Heart left ventricle (tissue), 16 donors: ENCODE data around the gene AFF3. TPM values are rescaled to one million over a fixed set of nuclear protein-coding genes. Genes with fewer than 3 reads are reported as not detected.
A peak's percentile ranks its signal among the peaks of the same experiment; 100 is the strongest.

Experiments
- ATAC-seq, 4 donors: fragments of 200-7000 bp; cut with Tn5 transposase; one replicate each; pipeline ENCODE4 v1.9.1; 2020 to 2022; ENCODE audit warnings: moderate library complexity in 4 of 4, mild to moderate bottlenecking in 3 of 4, moderate number of reproducible peaks in 1 of 4
- DNase-seq, 5 donors: peaks; one replicate each; pipeline ENCODE4 v3.0.0-alpha.2; 2020
- H3K27ac ChIP-seq, 12 donors: fragments of 200-600 bp; sonication (generic) in 4 of 12; one replicate each; pipeline versions ENCODE4 v1.5.0 to v1.8.0; 2016 to 2022; ENCODE audit warnings: mild to moderate bottlenecking in 2 of 12
- H3K27me3 ChIP-seq, 9 donors: fragments of 200-600 bp; sonication (generic) in 2 of 9; one replicate each; pipeline versions ENCODE4 v1.5.1 to v1.8.0; 2016 to 2022; ENCODE audit warnings: mild to moderate bottlenecking in 3 of 9
- H3K36me3 ChIP-seq, 9 donors: fragments of 200-600 bp; sonication (generic) in 2 of 9; one replicate each; pipeline versions ENCODE4 v1.5.0 to v1.8.0; 2018 to 2022; ENCODE audit warnings: mild to moderate bottlenecking in 2 of 9
- H3K4me1 ChIP-seq, 12 donors: fragments of 200-600 bp; sonication (generic) in 4 of 12; one replicate each; pipeline versions ENCODE4 v1.5.0 to v1.8.0; 2016 to 2022; ENCODE audit warnings: mild to moderate bottlenecking in 3 of 12
- H3K4me3 ChIP-seq, 12 donors: fragments of 200-600 bp; sonication (generic) in 4 of 12; one replicate each; pipeline versions ENCODE4 v1.5.0 to v1.8.0; 2017 to 2022; ENCODE audit warnings: mild to moderate bottlenecking in 9 of 12, moderate library complexity in 4 of 12
- H3K9me3 ChIP-seq, 12 donors: fragments of 200-600 bp; sonication (generic) in 4 of 12; one replicate each; pipeline versions ENCODE4 v1.5.0 to v1.8.0; 2016 to 2022; ENCODE audit warnings: mild to moderate bottlenecking in 1 of 12
- POLR2A ChIP-seq, 2 donors: fragments of 450-650 bp; IDR thresholded peaks; one replicate each; pipeline ENCODE4 v1.6.1; 2017; ENCODE audit warnings: antibody characterized with exemption in 2 of 2, mild to moderate bottlenecking in 2 of 2, moderate library complexity in 2 of 2
- WGBS, 4 donors: extraction: QIAGEN DNeasy Blood & Tissue Kit in 2 of 4; methylation state at CpG; one replicate each; pipeline versions ENCODE4 v1.1.5 to v1.1.7; 2013 to 2018; 5-methylcytosine and 5-hydroxymethylcytosine counted together
- intact Hi-C, 10 donors: fragments of 100-400 bp; cut with DNase I; formaldehyde crosslinking; loops; one replicate each; pipeline versions ENCODE4 v1.11.1 to v1.14.2; 2022
- polyA plus RNA-seq, 2 donors: library from polyadenylated mRNA; stranded (reverse); fragments of 200-250 nt; gene quantifications; one replicate each; pipeline ENCODE4 v1.2.3, GENCODE V29; 2013
- total RNA-seq, 9 donors: library from RNA; depleted of rRNA in 2 of 9; stranded (reverse); fragments of >200 nt in 2 of 9; fragmentation: NEBNext Ultra II Directional in 3 of 9; extraction: Animal tissue kit (Norgen Biotek cat#: 25700) in 3 of 9; gene quantifications; one replicate each; pipeline versions ENCODE4 v1.1.0 to v1.2.4, GENCODE V29; 2016 to 2023
- TF ChIP-seq, protein P1 (sequence below), 12 donors: fragments of 200-600 bp; sonication (generic) in 4 of 12; IDR thresholded peaks; one replicate each; pipeline versions ENCODE4 v1.5.0 to v1.8.0; 2018 to 2022; ENCODE audit warnings: antibody characterized with exemption in 12 of 12, mild to moderate bottlenecking in 5 of 12
- donor health status: ischemic (EF 13 %, LVEDD 7.1; RV severe dilation, severe dysfunction).
- donor health status: healthy with polysubstance abuse.
- donor health status: DM: no; HTN: yes; CAD: no.
- donor health status: DM: no; HTN: no; CAD: no.
- donor health status: ischemic (EF 25% LVEDD 6.9; RV normal size, moderate dysfunction).
- donor health status: ischemic (EF 25% LVEDD 5.7; RV mildly dilated, moderate dysfunction).
- donor health status: healthy.
- donor health status: DM: yes; HTN: yes; CAD: no.
- donor health status: ischemic (EF 35%, LVEDD 5.7; RV mildly dilated, moderate dysfunction).
- donor health status: nonischemic (EF 11% LVEDD 7.7; RV severe dilation, severe dysfunction).
- donor health status: DM: yes; HTN: yes; CAD: no.
- donor health status: PGD.
- donor health status: ischemic (EF 29% LVEDD 5.4; RV normal size, mild dysfunction).
- donor health status: nonischemic (EF 23%, LVEDD 6.1; RV moderate dilation, normal function).

Gene AFF3
- total and polyA plus RNA-seq, 11 donors, result 1.3 to 15.5 (median 4.7) TPM

DNA sequence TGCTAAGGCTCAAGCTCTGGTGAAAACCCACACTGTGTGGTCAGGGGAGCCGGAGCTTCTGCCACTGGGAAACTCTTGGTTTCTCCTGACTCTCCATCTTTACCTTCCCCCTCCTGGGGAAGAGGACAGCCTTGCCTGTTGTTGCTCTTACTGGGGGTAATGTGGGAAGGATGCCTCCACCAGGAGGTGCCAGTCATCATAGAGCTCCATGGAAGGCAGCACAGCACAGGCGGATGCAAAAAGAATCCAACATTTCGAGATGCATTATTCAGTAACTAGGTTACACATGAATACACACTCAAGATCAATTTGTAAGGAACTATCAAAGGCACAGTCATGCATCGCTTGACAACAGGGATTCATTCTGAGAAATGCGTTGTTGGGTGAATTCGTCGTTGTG, 322.6 kb downstream of the AFF3 start:
- ATAC-seq, result no peak
- intact Hi-C loops, result loop anchor here (2.0 to 10.0 kb wide), 7 partner anchors 257 to 558 kb away; no protein-coding TSS in a partner anchor
- Histone ChIP-seq H3K27ac (no peak overlapping the region), H3K36me3 (no peaks in the 10 kb centered on the region), H3K4me1 (no peaks in the 10 kb centered on the region), H3K4me3 (no peak overlapping the region), H3K27me3 (no peaks in the 10 kb centered on the region), H3K9me3 (peaks cover 0 to 9% (median 0%) of the 10 kb centered on the region in 12 donors)
- no peak for DNase-seq
- TF ChIP-seq, protein P1, sequence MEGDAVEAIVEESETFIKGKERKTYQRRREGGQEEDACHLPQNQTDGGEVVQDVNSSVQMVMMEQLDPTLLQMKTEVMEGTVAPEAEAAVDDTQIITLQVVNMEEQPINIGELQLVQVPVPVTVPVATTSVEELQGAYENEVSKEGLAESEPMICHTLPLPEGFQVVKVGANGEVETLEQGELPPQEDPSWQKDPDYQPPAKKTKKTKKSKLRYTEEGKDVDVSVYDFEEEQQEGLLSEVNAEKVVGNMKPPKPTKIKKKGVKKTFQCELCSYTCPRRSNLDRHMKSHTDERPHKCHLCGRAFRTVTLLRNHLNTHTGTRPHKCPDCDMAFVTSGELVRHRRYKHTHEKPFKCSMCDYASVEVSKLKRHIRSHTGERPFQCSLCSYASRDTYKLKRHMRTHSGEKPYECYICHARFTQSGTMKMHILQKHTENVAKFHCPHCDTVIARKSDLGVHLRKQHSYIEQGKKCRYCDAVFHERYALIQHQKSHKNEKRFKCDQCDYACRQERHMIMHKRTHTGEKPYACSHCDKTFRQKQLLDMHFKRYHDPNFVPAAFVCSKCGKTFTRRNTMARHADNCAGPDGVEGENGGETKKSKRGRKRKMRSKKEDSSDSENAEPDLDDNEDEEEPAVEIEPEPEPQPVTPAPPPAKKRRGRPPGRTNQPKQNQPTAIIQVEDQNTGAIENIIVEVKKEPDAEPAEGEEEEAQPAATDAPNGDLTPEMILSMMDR (IDR thresholded peaks at IDR 0.05), result peak in 3 of 12 donors; percentile 5
- TF ChIP-seq POLR2A (IDR thresholded peaks at IDR 0.05), result no peak
- WGBS, 4 donors, result 90 to 99% (median 97%) methylated on average over 7 of the region's 7 CpGs

DNA sequence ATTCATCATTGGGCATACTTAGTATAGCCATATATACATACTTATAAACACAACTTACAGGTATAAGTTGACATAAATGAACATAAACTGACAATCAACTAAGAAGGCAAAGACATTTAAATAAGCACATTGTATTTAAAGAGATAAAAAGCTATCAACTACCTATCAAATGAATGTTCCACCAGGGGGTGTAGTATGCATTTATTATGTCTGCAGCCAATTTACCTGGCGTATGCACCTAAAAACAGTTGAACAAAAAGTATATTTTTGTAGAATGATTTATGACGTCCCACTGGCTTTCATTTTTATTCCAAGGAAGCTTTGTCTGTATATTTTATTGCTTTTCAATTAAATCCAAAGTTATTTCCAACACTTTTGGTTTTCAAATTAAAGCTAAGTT, 323.5 kb downstream of the AFF3 start:
- 64 to 80% (median 68%) methylated on average over 2 of the region's 2 CpGs for WGBS, 4 donors
- intact Hi-C loops, result loop anchor here in 7 of 10 donors (2.0 to 10.0 kb wide), 7 partner anchors 257 to 558 kb away; no protein-coding TSS in a partner anchor
- DNase-seq, result no peak

DNA sequence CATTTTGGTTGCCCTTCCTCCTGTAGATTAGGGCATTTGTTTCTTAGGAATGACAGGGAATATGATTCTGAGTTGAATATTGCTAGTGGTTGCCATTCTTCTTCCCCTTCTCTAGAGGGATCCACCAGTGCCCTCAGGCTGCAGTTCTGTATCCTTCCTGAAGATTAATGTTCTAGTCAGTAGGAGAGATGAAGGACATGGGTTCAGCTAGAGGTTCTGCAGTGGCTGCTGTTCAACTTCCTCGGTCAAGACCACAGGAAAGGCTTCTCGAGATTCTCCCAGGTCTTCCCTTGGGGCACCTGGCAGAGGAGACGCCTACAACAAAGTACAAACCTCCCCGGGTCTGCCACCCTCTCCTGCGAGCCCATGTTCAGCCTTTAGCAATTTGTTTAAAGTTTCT, 325.5 kb downstream of the AFF3 start:
- H3K4me3 ChIP-seq, result no peak overlapping the region
- peaks cover 0 to 9% (median 0%) of the 10 kb centered on the region in 12 donors for H3K9me3 ChIP-seq
- DNase-seq (no peak), ATAC-seq (no peak)
- 77 to 85% (median 82%) methylated on average over 5 of the region's 5 CpGs for WGBS, 4 donors
- H3K27ac ChIP-seq, result no peak overlapping the region
- intact Hi-C loops, result loop anchor here in 6 of 10 donors (5.0 to 10.0 kb wide), 6 partner anchors 255 to 560 kb away; no protein-coding TSS in a partner anchor
- peaks cover 0 to 8% (median 0%) of the 10 kb centered on the region in 12 donors for H3K4me1 ChIP-seq
- TF ChIP-seq, protein P1 (IDR thresholded peaks at IDR 0.05), result no peak
- no peak for TF ChIP-seq POLR2A (IDR thresholded peaks at IDR 0.05)
- no peaks in the 10 kb centered on the region for H3K36me3 ChIP-seq
- no peaks in the 10 kb centered on the region for H3K27me3 ChIP-seq

More for the DNA sequence above, 323.5 kb downstream of the AFF3 start:
- no peak overlapping the region for H3K27ac ChIP-seq
- H3K9me3 ChIP-seq, result peaks cover 0 to 9% (median 0%) of the 10 kb centered on the region in 12 donors
- no peaks in the 10 kb centered on the region for H3K4me1 ChIP-seq
- no peak overlapping the region for H3K4me3 ChIP-seq
- ATAC-seq, result no peak
- H3K27me3 ChIP-seq, result no peaks in the 10 kb centered on the region
- no peak for TF ChIP-seq POLR2A (IDR thresholded peaks at IDR 0.05)
- TF ChIP-seq, protein P1 (IDR thresholded peaks at IDR 0.05), result peak in 6 of 12 donors; percentile 14 to 34 (median 24)
- no peaks in the 10 kb centered on the region for H3K36me3 ChIP-seq

DNA sequence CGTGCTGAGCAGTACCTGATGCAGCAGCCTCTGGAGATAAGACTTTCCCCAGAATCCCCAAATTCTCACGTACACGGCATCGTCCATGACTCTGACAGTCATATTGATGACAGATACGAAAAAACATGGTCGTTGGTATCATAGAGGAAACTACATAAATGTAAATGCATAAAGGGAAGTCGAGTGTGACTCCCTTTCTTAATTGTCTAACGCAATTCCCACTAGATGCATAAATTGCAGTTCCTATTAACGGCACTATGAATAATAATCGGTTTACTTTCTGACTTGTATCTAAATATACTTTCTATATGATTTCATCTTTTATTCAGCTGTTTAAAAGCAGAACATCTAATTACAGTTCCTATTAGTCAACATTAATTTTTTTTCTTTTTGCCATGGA, 330.0 kb downstream of the AFF3 start:
- Histone ChIP-seq H3K27me3 (no peaks in the 10 kb centered on the region), H3K36me3 (no peaks in the 10 kb centered on the region), H3K9me3 (peaks cover 0 to 9% (median 0%) of the 10 kb centered on the region in 12 donors), H3K27ac (no peak overlapping the region), H3K4me3 (no peak overlapping the region), H3K4me1 (peaks cover 0 to 8% (median 0%) of the 10 kb centered on the region in 12 donors)
- TF ChIP-seq, protein P1 (IDR thresholded peaks at IDR 0.05), result no peak
- ATAC-seq (no peak), DNase-seq (no peak)
- WGBS, 4 donors, result 73 to 81% (median 77%) methylated on average over 10 of the region's 10 CpGs
- intact Hi-C loops, result loop anchor here in 4 of 10 donors (10.0 kb wide), 2 partner anchors 258 to 432 kb away; no protein-coding TSS in a partner anchor
